ENCODE measurements around the gene PRDM2.
A peak's percentile ranks its signal among the peaks of the same experiment; 100 is the strongest.

The PRDM2 gene

GRCh38 chr1:13746342-13746741 lies 46.4 kb downstream of the PRDM2 start:
- no peak for DNase-seq

GRCh38 chr1:13748610-13749505 lies 48.9 kb downstream of the PRDM2 start:
- DNase-seq, result peak; percentile 97

DNA sequence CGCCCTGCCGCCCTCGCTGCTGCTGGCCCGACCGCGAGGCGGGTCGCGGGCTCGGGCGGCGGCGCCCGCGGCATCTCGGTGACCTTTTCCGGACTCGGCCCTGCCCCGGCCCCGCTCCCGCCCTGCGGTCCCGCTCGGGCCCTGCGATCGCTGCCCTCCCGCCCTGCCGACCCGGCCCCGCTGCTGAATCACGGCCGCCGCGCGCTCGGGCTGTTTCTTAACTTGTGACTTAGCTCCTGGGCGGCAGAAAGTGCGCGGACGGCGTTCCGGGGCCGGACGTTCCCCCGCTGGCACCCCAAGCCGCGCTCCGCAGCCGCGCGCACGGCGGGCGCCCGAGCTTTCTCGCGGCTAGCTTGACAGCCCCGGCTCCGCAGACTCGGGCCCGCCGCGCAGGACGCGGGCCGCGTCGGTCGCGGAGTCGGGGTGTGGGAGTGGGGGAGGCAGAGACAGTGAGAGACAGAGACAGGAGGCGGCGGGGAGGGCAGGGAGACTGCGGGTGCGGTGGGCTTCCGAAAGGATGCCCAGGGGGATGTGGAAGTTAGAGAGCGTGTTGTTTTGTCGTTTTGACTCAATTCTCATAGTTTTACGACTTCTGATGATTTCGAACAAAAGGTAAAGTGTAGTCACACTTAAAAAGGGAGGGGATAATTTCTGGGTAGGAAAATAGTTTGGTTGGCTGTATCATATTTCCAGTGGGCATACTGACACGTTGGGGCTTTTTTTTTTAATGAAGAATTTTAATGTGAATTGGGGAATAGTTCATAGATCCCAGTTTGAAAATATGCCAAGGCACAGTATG lies 49.8 kb downstream of the PRDM2 start:
- no peak for DNase-seq

DNA sequence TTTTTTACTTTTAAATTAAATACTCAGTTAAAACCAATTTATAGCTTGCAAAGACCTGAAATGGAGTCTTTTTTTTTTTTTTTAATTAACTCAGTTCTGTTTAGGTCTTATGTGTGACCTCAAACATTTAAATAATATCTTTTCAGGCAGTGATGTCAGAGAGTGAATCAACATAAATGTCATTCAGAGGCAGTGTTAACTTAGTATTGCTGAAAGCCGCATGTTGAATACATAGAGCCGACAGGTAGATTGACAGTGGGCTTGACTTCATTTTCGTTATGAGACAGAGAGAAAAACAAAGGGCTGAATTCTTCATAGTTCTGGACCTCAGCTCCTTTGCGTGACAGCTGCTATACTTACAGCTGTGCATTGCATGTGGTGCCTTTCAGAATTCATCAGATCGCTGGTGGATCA lies 51.5 kb downstream of the PRDM2 start:
- no peak for DNase-seq

GRCh38 chr1:13751985-13752384 lies 52.0 kb downstream of the PRDM2 start:
- no peak for DNase-seq

DNA sequence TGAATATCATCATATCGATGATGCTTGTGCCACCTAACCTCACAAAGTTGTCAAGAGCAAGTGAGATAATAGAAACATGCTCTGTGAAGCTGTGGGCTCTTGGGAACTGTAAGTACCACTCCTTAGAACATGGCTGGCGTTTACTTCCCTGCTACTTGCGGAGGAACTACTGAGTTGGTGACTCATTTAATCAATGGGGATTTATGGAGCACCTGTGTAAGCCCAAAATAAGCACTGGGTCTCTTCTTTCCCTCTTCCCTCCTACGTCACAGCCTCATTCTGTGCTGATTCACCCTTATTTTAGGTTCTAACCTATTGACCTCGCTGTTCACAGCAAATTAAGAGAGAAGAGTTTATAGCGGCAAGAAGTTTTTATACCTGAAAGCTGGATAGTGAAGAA lies 52.9 kb downstream of the PRDM2 start:
- DNase-seq, result no peak

DNA sequence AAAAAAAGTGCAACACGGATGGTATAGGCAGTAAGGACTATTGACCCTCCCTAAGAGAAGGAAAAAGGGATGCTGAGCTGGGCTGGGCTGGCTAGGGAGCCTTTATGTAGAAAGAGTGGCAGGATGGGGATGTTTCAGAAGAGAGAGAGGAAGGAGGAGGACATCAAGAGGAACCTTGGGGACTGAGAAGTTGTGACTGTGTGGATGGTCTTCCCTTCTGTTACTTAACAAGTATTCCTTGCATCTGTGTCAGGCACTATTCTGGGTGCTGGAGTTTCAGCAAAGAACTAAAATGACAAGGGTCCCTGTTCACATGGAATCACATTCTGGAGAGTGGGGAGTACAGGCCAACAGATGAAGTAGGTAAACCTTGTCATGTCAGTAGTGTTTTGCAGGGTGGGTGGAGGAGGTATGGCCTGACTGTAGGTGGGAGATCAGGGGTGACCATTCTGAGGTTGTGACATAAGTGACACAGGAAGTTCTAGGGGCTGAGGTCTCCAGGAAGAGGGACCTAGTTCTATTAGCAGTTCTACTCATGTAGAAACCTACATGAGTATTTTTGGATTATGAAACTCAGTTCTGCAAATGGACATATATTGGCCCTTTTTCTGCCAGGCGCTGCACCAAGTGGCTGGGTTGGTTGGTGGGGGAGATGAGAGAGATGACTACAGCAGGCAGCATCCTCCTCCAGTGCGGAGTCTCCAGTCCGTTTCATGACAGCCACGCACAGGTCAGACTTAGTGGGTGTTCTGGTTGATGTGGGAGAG lies 53.8 kb downstream of the PRDM2 start:
- no peak for DNase-seq

DNA sequence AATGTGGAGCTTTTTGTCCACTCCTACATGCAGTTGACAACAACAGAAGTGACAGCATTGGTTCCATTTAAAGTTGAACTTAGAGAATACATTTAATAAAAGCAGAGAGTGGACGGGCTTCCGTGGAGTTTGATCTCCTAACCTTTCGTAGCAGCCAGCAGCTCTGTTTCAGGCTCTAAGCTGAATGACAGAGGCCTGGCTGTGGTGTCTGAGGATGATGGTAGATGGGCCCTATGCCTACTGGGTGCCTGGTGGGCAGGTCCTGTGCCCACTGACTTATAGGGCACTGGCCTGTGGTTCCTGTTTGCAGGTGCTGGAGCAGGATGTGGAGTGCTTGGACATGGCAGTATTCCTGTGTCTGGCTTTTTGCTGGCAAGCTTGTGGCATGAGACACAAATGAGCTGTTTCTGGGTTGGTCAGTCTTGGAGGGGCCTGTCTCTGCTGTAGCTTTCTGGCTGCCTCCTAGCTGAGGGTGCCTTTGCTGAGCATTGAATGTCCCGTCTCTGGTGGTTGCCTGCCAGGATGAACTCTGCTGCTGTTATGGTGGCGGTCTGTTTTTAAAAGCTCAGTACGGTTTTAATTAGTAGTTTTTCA lies 54.6 kb downstream of the PRDM2 start:
- DNase-seq, result no peak

- no peak for DNase-seq
These were observed 56.7 kb downstream of the PRDM2 start for GRCh38 chr1:13756557-13757315.

DNA sequence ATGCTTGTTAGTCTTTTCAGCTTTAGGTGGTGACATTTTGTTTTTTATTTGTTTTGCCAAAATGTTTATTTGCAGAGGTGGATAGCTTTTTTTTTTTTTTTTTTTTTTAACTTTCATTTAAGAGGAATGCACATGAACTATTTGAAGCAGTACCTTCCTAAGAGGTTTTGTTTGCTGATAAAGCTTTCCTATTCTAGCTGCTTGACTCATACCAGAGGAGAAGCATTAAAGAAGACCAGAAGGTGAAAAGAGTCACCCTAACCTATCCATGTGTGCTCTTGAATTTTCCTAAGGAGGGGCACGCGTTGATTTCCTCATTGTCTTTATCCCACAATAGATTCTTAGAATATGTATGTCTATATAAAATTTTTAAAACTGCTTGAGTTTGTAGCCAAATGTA lies 57.7 kb downstream of the PRDM2 start:
- DNase-seq, result no peak

GRCh38 chr1:13759072-13759471 lies 59.1 kb downstream of the PRDM2 start:
- DNase-seq, result no peak

GRCh38 chr1:13760340-13760739 lies 60.4 kb downstream of the PRDM2 start:
- DNase-seq, result no peak

- no peak for DNase-seq
These were observed 60.9 kb downstream of the PRDM2 start for GRCh38 chr1:13760921-13761320.

DNA sequence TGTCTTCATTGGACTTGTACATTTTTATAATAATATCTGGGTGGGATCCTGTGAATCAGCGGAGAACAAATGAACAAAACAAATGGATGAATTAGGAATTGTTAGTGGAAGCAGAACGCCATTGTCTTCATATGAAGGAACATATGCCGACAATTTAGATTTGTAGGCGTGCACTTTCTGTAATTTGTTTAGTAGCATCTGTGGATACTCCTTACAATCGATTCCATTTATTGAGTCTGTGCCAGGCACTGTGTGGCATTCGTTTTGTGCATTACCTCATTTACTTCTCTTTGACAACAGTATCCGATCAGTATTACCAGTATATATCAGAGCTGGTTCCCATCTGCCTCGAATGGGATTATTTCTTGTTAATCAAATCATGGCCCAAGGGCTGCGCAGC lies 61.9 kb downstream of the PRDM2 start:
- DNase-seq, result no peak

- DNase-seq, result no peak
These were observed 62.7 kb downstream of the PRDM2 start for GRCh38 chr1:13762642-13763041.

- no peak for DNase-seq
These were observed 63.2 kb downstream of the PRDM2 start for GRCh38 chr1:13763222-13763621.

- no peak for DNase-seq
These were observed 64.0 kb downstream of the PRDM2 start for GRCh38 chr1:13763991-13764390.

DNA sequence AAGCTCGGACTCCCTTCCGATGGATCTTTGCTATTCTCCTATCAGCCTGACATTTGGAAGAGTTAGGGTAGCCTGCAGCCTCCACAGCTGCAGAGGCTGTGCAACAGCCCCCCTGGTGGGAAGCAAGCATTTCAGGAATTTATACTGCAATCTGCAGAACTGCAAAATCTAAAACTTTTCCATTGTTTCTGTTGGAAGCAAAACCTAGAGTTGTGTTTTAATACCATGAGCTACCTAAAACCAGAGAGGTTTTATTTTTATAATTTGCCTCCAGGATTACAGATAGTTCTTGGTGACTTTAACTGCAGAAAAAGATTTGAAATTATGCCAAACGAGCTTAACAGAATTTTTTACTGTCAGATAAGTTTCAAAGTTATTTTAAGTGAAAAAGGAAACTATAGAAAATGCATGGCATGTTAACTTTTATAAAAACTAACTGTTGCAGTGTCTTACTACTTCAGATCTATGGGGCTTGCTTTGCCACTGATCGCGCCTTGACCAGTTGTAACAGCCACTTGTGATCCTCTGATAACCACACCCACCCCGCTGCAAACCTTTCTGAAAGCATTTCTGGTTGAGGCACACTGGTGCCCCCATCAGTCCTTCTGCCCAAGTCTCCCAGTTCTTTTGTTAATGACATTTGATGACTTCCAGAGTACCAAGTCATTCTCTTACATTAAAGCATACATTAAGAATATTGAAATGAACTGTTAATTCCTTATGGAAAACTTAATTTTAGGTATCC lies 64.8 kb downstream of the PRDM2 start:
- DNase-seq, result no peak

DNA sequence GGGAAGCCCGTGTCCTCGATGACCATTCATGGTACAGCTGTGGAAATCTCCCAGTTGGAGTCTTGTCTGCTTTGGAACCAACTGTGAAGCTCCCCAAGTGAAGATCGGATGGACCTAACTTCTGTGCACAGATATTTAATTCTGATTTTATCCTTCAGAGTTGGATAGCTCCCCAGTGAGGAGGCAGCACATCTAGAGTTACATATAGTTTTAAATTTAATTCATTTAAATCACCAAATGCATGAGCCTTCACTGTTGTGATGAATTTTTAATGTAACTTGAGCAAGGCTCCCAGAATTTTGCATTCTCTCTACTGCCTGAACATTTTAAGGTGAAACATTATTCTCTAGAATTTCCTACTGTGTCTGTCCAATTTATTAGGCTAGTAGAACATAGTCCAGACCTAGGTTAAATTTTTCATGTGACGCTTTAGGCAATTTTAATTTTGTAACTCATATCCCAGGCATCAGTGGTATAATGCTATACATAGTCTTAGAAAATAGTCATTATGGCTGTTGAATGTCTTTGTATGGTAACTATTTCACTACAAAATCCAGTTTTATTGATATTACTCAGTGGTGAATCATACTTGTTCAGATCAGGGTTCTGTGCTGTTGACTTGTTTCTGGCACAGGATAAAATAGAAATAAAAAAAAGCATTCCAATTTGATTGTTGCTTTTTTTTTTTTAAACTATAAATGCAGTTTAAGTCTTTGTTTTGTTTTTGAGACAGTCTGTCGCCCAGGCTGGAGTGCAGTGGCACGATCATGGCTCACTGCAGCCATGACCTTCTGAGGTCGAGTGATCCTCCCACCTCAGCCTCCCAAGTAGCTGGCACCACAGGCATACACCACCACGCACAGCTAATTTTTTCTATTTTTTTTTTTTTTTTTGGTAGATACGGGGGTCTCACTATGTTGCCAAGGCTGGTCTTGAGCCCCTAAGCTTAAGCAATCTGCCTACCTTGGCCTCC lies 66.9 kb downstream of the PRDM2 start:
- no peak for DNase-seq

DNA sequence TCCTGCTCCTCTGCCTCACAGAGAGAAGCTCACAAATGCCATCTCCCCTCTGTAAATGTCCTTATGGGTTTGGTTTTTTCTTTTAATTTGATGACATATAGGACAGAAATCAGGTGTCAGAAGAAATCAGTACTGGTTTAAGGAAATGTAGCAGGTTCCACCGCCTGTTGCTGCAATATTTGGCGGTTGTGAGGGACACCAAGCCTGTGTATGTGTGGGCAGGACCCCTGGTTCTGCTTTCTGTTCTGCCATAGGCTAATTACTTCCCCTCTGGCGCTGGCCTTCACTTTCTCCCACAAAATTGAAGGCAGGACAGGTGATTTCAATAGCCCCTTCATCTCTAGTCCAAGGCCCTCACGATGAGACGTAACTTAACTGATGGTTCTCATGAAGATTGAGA lies 69.2 kb downstream of the PRDM2 start:
- DNase-seq, result no peak
